Prostate gland (tissue), 2 donors: Measurements from ENCODE around the gene ARHGAP42. TPM values are rescaled to one million over a fixed set of nuclear protein-coding genes. Genes with fewer than 3 reads are reported as not detected.

Source experiments
- DNase-seq: peaks from one replicate; pipeline ENCODE4 v3.0.0-alpha.2; 2019; ENCODE audit warnings: low spot score
- H3K27ac ChIP-seq, 2 donors: fragments of 200-600 bp; sonication (generic); 2 replicates each; pipeline ENCODE4 v1.5.1; 2017 to 2019
- H3K27me3 ChIP-seq: fragments of 200-600 bp; sonication (generic); replicated peaks from 2 replicates; pipeline ENCODE4 v1.5.1; 2019; ENCODE audit not compliant: insufficient read depth
- H3K36me3 ChIP-seq, 2 donors: fragments of 200-600 bp; sonication (generic); 1 replicate in 1 of 2; 2 replicates in 1 of 2; pipeline versions ENCODE4 v1.5.1 to v1.8.1; 2017 to 2019
- H3K4me1 ChIP-seq: fragments of 200-600 bp; sonication (generic); replicated peaks from 2 replicates; pipeline ENCODE4 v1.5.1; 2019
- H3K4me3 ChIP-seq, 2 donors: fragments of 200-600 bp; sonication (generic); 2 replicates each; pipeline ENCODE4 v1.5.1; 2017 to 2019
- H3K9me3 ChIP-seq: fragments of 200-600 bp; sonication (generic); 2 replicates; pipeline ENCODE4 v1.5.1; 2017
- CTCF ChIP-seq, 4 experiments: fragments of 200-600 bp in 2 of 4; fragments of 450-650 bp in 2 of 4; sonication (generic) in 2 of 4; IDR thresholded peaks; 1 replicate in 3 of 4; 2 replicates in 1 of 4; pipeline ENCODE4 v1.5.1; 2016 to 2019; ENCODE audit warnings: antibody characterized with exemption in 4 of 4, mild to moderate bottlenecking in 2 of 4, moderate library complexity in 2 of 4
- POLR2A ChIP-seq: fragments of 450-650 bp; IDR thresholded peaks from one replicate; pipeline ENCODE4 v1.6.1; 2016; ENCODE audit warnings: antibody characterized with exemption, mild to moderate bottlenecking
- POLR2AphosphoS5 ChIP-seq: sonication (generic); formaldehyde crosslinking; IDR thresholded peaks from one replicate; pipeline ENCODE4 v1.6.1; 2017; ENCODE audit warnings: antibody characterized with exemption
- WGBS: methylation state at CpG from one replicate; pipeline ENCODE4 v1.1.5; 2018; 5-methylcytosine and 5-hydroxymethylcytosine counted together
- intact Hi-C: fragments of 100-400 bp; cut with DNase I; formaldehyde crosslinking; loops from one replicate; pipeline ENCODE4 v1.14.2; 2022
- total RNA-seq, 2 donors: library from RNA; depleted of rRNA; stranded (reverse); fragments of >200 nt; gene quantifications; one replicate each; pipeline ENCODE4 v1.1.0, GENCODE V29; 2016

The ARHGAP42 gene
- total RNA-seq, 2 donors from 2014 or later, result 12.8 to 20.5 TPM

- H3K27me3 ChIP-seq, result no peaks in the 10 kb centered on the region
- no peak for DNase-seq
- intact Hi-C loops, result no loop called here
- H3K36me3 ChIP-seq, result no peaks in the 10 kb centered on the region
- TF ChIP-seq CTCF (IDR thresholded peaks at IDR 0.05), result no peak
- no peak for TF ChIP-seq POLR2A
- no peak overlapping the region for H3K4me3 ChIP-seq
- H3K4me1 ChIP-seq, result no peaks in the 10 kb centered on the region
- H3K9me3 ChIP-seq, result no peaks in the 10 kb centered on the region
- H3K27ac ChIP-seq, result no peak overlapping the region
- 100% methylated on average over 1 of the region's 1 CpG for WGBS
Measured at GRCh38 chr11:101019870-101020269, 332.8 kb downstream of the ARHGAP42 start.

GRCh38 chr11:101022256-101022655 lies 335.2 kb downstream of the ARHGAP42 start:
- H3K27me3 ChIP-seq, result no peaks in the 10 kb centered on the region
- no peak for DNase-seq
- TF ChIP-seq POLR2AphosphoS5, result no peak
- TF ChIP-seq CTCF (IDR thresholded peaks at IDR 0.05), result no peak
- TF ChIP-seq POLR2A, result no peak
- H3K4me3 ChIP-seq, result no peak overlapping the region
- no peaks in the 10 kb centered on the region for H3K4me1 ChIP-seq
- no peaks in the 10 kb centered on the region for H3K36me3 ChIP-seq
- H3K9me3 ChIP-seq, result no peaks in the 10 kb centered on the region
- intact Hi-C loops, result no loop called here
- H3K27ac ChIP-seq, result no peak overlapping the region

GRCh38 chr11:101028644-101029043 lies 341.6 kb downstream of the ARHGAP42 start:
- WGBS, result 56% methylated on average over 1 of the region's 1 CpG
- no peak for DNase-seq
- Histone ChIP-seq H3K9me3 (no peaks in the 10 kb centered on the region), H3K27ac (no peak overlapping the region), H3K36me3 (no peaks in the 10 kb centered on the region), H3K27me3 (no peaks in the 10 kb centered on the region), H3K4me3 (no peak overlapping the region), H3K4me1 (no peaks in the 10 kb centered on the region)
- TF ChIP-seq POLR2AphosphoS5 (no peak), POLR2A (no peak), CTCF (IDR thresholded peaks at IDR 0.05) (no peak)
- intact Hi-C loops, result no loop called here

- Histone ChIP-seq H3K9me3 (no peaks in the 10 kb centered on the region), H3K36me3 (no peaks in the 10 kb centered on the region), H3K4me1 (no peaks in the 10 kb centered on the region), H3K4me3 (no peak overlapping the region), H3K27ac (no peak overlapping the region), H3K27me3 (no peaks in the 10 kb centered on the region)
- no peak for DNase-seq
- intact Hi-C loops, result no loop called here
- no peak for TF ChIP-seq POLR2A
- TF ChIP-seq POLR2AphosphoS5, result no peak
- TF ChIP-seq CTCF (IDR thresholded peaks at IDR 0.05), result no peak
- WGBS, result 69% methylated on average over 3 of the region's 3 CpGs
Measured at GRCh38 chr11:101030015-101030414, 342.9 kb downstream of the ARHGAP42 start.

- Histone ChIP-seq H3K27ac (no peak overlapping the region), H3K9me3 (no peaks in the 10 kb centered on the region), H3K4me3 (no peak overlapping the region), H3K27me3 (no peaks in the 10 kb centered on the region), H3K36me3 (no peaks in the 10 kb centered on the region), H3K4me1 (no peaks in the 10 kb centered on the region)
- no peak for DNase-seq
- intact Hi-C loops, result no loop called here
- TF ChIP-seq POLR2A, result no peak
- TF ChIP-seq POLR2AphosphoS5, result no peak
- TF ChIP-seq CTCF (IDR thresholded peaks at IDR 0.05), result no peak
- WGBS, result 81% methylated on average over 1 of the region's 1 CpG
Measured at GRCh38 chr11:101030692-101031091, 343.6 kb downstream of the ARHGAP42 start.
